Measurements from ENCODE around the gene IRAK2.
"Not testable (repeated sequence)": the region's sequence is repeated elsewhere in the genome, so short reads cannot be mapped to it uniquely, and the experiment has no call there.

The IRAK2 gene

GRCh38 chr3:10122724-10123123 is 42.0 kb upstream of the IRAK2 start:
- no peak overlapping the region for H3K27ac ChIP-seq
- ChIA-PET POLR2A (ENCODE audit: low non-redundant PET) (no interaction called here), CTCF (interaction anchor here (0.9 kb wide), 1 partner anchor 42 kb away, joined by 4 read pairs; the partner anchor contains the start of gene IRAK2)
- DNase-seq (ENCODE audit: low spot score), result no peak
- no peak for TF ChIP-seq CTCF (conservative IDR thresholded peaks at IDR 0.05; ENCODE audit: low read depth)

GRCh38 chr3:10135872-10136271 is 28.8 kb upstream of the IRAK2 start:
- H3K27ac ChIP-seq; DNase-seq (ENCODE audit: low spot score); CTCF ChIA-PET; POLR2A ChIA-PET (ENCODE audit: low non-redundant PET): not testable (repeated sequence)

- ChIA-PET CTCF (no interaction called here), POLR2A (ENCODE audit: low non-redundant PET) (no interaction called here)
- no peak for DNase-seq (ENCODE audit: low spot score)
- TF ChIP-seq CTCF (conservative IDR thresholded peaks at IDR 0.05; ENCODE audit: low read depth), result no peak
- H3K27ac ChIP-seq, result no peak overlapping the region
Measured at GRCh38 chr3:10136426-10137005, 28.2 kb upstream of the IRAK2 start.

GRCh38 chr3:10137178-10137577 is 27.5 kb upstream of the IRAK2 start:
- ChIA-PET CTCF (no interaction called here), POLR2A (ENCODE audit: low non-redundant PET) (no interaction called here)
- H3K27ac ChIP-seq, result no peak overlapping the region
- DNase-seq (ENCODE audit: low spot score), result no peak
- no peak for TF ChIP-seq CTCF (conservative IDR thresholded peaks at IDR 0.05; ENCODE audit: low read depth)

- ChIA-PET POLR2A (ENCODE audit: low non-redundant PET) (no interaction called here), CTCF (no interaction called here)
Measured at GRCh38 chr3:10140996-10141546, 23.6 kb upstream of the IRAK2 start.

GRCh38 chr3:10142707-10143560 is 21.8 kb upstream of the IRAK2 start:
- H3K27ac ChIP-seq, result peak overlapping the region; percentile 85
- ChIA-PET CTCF (interaction anchor here (0.6 kb wide), 2 partner anchors 389 to 427 kb away, joined by 3 read pairs; no protein-coding TSS in a partner anchor), POLR2A (ENCODE audit: low non-redundant PET) (no interaction called here)
- TF ChIP-seq CTCF (conservative IDR thresholded peaks at IDR 0.05; ENCODE audit: low read depth), result no peak
- peak; percentile 24 for DNase-seq (ENCODE audit: low spot score)

More at GRCh38 chr3:10140996-10141546, 23.6 kb upstream of the IRAK2 start:
- no peak for DNase-seq (ENCODE audit: low spot score)
- peak overlapping the region; percentile 85 for H3K27ac ChIP-seq
- no peak for TF ChIP-seq CTCF (conservative IDR thresholded peaks at IDR 0.05; ENCODE audit: low read depth)

GRCh38 chr3:10145685-10146084 is 19.0 kb upstream of the IRAK2 start:
- no peak overlapping the region for H3K27ac ChIP-seq
- POLR2A ChIA-PET (ENCODE audit: low non-redundant PET), result interaction anchor here (0.7 to 0.8 kb wide), 2 partner anchors 47 to 563 kb away, joined by 6 to 10 read pairs; no protein-coding TSS in a partner anchor
- CTCF ChIA-PET, result no interaction called here
- no peak for DNase-seq (ENCODE audit: low spot score)
- no peak for TF ChIP-seq CTCF (conservative IDR thresholded peaks at IDR 0.05; ENCODE audit: low read depth)

All from RWPE1 (cell line).